Putamen (tissue), 1 donor: ENCODE data around the gene APOC1.
"Not testable (repeated sequence)": the region's sequence is repeated elsewhere in the genome, so short reads cannot be mapped to it uniquely, and the experiment has no call there.

ENCODE experiments used
- DNase-seq: peaks from one replicate; pipeline ENCODE4 v3.0.0-alpha.2; 2016; ENCODE audit warnings: low spot score

APOC1 gene

DNA sequence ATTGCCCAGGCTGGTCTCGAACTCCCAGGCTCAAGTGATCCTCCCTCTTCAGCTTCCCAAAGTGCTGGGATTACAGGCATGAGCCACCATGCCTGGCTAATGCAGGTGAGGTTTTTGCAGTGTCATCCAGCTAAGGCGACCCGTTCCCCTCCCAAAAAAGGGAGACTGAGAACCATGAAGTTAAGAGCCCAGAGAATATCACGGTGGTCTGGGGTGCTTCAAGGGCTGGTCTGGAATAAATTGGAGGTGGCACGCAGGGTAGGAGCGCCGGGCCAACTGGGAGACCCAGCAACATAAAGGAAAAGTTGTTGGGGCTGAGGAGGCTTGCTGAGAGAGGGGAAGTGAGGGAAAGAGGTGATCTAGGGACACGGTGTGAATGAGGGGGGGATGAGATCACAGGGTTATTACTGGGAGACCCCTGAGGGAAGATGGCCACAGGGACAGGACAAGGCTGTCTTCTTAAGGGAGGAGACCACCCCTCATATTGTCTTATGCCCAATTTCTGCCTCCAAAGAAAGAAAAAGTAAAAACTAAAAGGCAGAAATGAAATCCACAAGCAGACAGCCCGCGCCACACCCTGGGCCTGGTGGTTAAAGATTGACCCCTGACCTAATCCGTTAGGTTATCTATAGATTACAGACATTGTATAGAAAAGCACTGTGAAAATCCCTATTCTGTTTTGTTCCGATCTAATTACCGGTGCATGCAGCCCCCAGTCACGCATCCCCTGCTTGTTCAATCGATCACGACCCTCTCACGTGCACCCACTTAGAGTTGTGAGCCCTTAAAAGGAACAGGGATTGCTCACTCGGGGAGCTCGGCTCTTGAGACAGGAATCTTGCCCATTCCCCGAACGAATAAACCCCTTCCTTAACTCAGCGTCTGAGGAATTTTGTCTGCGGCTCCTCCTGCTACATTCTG, 636 bp upstream of the APOC1 start:
- DNase-seq = not testable (repeated sequence)

DNA sequence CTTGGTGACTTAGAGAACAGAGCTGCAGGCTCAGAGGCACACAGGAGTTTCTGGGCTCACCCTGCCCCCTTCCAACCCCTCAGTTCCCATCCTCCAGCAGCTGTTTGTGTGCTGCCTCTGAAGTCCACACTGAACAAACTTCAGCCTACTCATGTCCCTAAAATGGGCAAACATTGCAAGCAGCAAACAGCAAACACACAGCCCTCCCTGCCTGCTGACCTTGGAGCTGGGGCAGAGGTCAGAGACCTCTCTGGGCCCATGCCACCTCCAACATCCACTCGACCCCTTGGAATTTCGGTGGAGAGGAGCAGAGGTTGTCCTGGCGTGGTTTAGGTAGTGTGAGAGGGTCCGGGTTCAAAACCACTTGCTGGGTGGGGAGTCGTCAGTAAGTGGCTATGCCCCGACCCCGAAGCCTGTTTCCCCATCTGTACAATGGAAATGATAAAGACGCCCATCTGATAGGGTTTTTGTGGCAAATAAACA, 9.9 kb downstream of the APOC1 start:
- DNase-seq = no peak

DNA sequence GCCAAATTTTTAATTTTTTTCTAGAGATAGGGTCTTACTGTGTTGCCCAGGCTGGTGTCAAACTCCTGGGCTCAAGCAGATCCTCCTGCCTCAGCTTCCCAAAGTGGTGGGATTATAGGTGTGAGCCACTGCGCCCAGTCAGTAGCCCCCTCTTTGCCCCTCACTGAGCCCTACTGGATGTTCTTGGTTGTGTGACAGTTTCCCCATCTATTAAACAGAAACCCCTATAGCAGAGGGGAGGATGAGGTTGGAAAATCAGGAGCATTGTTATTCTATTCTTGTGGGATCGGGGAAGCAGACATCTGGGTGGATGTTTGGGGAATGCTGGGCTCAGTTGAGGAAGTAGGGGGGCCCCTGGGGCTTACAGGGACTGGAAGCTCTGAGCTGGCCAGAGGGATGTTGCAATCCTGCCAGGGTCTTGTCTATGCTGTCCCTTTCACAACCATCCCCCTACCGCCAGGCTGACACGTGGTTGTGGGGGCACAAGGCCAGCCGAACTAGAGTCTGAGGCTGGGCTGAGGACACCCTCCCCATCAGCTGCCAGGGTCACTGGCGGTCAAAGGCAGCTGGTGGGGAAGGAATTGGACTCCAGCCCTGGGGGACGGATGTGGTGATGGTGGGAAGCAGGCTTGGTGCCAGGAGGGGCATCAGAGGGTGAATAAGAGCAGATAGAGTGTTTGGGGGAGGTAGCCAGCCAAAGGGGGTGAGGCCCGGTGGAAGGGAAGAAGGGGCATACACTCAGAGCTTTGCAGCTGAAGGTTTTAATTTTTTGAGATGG, 10.9 kb downstream of the APOC1 start:
- DNase-seq = peak; percentile 88

GRCh38 chr19:44926245-44927077, 12.1 kb downstream of the APOC1 start:
- DNase-seq = not testable (repeated sequence)

GRCh38 chr19:44927746-44928145, 13.3 kb downstream of the APOC1 start:
- no peak for DNase-seq

DNA sequence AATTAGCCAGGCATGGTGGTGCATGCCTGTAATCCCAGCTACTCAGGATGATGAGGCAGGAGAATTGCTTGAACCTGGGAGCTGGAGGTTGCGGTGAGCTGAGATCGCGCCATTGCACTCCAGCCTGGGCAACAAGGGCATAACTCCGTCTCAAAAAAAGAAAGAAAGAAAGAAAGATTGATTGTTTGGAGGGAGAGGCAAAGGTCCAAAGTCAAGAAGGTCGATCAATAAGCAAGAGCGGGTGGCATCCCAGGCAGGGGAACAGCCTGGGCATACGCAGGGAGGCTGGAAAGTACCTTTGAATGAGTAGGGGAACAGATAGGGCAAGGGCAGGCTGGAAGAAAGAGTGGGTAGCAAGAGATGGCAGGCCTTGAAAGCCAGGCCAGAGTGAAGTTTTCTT, 15.7 kb downstream of the APOC1 start:
- no peak for DNase-seq

GRCh38 chr19:44931541-44931940, 17.1 kb downstream of the APOC1 start:
- DNase-seq = no peak

- DNase-seq = no peak
These were observed 25.3 kb downstream of the APOC1 start for GRCh38 chr19:44939668-44940067.

DNA sequence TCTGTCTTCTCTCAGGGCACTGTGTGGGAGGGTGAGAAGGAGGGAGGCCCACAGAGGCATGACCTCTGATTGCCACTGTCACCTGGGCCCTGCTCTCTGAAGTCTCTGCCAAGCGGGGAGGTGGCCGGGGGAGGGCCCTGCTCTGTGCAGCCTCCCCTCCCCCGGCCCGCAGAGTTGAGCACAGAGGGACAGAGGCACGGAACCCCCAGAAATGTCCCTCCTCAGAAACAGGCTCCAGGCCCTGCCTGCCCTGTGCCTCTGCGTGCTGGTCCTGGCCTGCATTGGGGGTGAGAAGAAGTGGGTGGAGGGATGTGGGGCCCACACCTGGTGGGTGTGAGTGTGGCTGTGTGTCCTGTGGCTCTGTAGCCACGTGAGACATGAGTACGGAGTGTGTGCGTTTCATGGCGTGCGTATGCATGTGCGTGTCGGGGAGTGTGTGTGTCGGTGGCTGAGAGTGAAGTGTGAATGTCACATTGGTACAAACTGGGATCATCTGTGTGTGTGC, 27.7 kb downstream of the APOC1 start, which contains the start of gene APOC4:
Gene APOC4 (plus strand): TSS at position 171 of the 505 bp plus-strand sequence. CDS start 41 bp downstream, at position 212.
- no peak for DNase-seq

- peak; percentile 51 for DNase-seq
These were observed 29.4 kb downstream of the APOC1 start for GRCh38 chr19:44943801-44944249.

DNA sequence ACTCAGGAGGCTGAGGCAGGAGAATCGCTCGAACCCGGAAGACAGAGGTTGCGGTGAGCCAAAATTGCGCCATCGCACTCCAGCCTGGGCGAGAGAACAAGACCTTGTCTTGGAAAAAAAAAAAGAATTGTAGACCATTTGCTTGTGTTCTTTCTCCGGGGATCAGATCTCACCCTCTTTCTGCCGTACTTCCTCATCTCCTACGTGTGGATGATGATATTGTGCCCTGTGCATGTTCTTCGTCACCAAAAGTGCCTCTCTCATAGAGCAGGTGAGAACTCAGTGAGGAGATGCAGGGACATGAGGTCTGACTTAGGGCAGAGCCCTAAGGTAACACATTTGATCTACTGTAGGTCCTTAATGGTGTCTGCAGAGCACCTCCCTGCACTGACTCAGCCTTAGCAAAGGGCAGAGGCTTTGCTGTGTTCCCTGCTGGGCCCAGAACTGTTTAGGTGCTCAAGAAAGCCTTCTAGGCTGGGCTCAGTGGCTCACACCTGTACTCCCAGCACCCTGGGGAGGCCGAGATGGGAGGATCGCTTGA, 32.7 kb downstream of the APOC1 start:
- DNase-seq = no peak

DNA sequence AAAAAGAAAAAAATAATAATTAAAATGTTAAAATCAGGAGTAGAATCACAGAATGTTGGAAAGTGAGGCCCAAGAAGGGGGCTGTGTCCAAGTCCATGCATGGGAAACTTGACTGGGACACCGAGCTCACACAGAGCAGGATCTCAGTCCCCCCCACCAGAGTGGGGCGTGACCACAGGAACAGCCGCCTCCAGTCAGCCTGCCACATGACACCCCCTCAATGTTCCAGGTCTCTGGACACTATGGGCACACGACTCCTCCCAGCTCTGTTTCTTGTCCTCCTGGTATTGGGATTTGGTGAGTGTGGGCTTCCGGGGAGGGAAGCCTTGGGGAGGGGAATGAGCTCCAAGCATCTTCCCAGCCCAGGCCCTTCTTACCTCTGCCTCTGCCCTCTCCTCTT, 33.8 kb downstream of the APOC1 start:
- no peak for DNase-seq

DNA sequence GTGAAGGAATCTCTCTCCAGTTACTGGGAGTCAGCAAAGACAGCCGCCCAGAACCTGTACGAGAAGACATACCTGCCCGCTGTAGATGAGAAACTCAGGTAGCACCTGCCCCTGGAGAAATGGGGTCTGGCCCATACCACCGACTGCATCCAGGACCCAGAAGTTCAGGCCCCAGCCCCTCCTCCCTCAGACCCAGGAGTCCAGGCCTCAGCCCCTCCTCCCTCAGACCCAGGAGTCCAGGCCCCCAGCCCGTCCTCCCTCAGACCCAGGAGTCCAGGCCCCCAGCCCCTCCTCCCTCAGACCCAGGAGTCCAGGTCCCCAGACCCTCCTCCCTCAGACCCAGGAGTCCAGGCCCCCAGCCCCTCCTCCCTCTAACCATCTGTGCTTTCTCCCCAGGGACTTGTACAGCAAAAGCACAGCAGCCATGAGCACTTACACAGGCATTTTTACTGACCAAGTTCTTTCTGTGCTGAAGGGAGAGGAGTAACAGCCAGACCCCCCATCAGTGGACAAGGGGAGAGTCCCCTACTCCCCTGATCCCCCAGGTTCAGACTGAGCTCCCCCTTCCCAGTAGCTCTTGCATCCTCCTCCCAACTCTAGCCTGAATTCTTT, 34.5 kb downstream of the APOC1 start:
- DNase-seq = no peak

DNA sequence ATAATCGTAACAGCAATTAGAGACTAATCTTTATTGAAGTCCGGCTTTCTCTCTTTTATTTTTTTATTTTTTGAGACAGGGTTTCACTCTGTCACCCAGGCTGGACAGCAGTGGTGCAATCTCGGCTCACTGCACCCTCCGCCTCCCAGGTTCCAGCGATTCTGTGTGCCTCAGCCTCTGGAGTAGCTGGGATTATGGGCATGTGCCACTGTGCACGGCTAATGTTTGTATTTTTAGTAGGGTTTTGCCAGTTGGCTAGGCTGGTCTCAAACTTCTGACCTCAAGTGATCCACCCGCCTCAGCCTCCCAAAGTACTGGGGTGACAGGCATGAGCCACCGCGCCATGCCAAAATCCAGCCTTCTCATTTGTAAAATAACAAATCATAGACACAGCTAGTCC, 35.1 kb downstream of the APOC1 start:
- DNase-seq = no peak

DNA sequence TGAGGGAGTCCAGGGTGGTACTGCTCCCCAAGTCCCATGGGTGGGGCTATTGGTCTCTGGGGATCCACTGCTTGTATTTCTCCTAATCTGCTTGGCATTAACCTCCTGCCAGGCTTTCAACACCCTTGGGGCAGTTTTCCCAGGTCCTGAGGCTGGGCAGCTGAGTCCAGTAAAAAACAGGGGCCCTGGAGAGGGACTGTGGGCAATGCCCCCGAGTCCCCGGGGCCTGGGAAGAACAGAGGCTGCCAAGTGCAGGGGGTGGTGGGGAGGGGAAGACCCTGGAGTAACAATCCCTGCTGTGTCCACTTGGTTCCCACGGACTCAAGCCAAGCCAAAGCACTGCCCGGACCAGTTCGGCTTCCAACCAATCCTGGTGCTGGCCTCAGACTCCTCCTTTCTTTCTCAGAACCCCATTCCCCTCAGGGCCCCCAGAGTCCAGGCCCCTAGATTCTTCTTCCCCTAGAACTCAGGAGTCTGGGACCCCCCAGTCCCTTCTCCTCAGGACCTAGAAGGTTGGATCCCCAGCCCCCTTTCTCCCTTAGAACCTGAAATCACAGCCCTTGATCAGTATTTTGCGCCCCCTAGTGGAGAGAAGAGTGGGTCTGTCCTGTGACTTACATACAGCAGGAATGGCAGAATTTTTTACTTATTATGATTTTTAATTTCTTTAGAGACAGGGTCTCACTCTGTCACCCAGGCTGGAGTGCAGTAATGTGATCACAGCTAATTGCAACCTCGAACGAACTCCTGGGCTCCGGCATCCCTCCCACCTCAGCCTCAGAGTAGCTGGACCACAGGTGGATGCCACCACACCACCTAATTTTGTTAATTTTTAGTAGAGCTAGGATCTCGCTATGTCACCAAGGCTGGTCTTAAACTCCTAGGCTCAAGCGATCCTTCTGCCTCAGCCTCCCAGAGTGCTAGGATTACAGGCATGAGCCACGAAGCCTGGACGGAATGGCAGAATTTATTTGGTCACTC, 37.1 kb downstream of the APOC1 start:
- DNase-seq = peak; percentile 83

- DNase-seq = no peak
These were observed 39.9 kb downstream of the APOC1 start for GRCh38 chr19:44954278-44954648.

DNA sequence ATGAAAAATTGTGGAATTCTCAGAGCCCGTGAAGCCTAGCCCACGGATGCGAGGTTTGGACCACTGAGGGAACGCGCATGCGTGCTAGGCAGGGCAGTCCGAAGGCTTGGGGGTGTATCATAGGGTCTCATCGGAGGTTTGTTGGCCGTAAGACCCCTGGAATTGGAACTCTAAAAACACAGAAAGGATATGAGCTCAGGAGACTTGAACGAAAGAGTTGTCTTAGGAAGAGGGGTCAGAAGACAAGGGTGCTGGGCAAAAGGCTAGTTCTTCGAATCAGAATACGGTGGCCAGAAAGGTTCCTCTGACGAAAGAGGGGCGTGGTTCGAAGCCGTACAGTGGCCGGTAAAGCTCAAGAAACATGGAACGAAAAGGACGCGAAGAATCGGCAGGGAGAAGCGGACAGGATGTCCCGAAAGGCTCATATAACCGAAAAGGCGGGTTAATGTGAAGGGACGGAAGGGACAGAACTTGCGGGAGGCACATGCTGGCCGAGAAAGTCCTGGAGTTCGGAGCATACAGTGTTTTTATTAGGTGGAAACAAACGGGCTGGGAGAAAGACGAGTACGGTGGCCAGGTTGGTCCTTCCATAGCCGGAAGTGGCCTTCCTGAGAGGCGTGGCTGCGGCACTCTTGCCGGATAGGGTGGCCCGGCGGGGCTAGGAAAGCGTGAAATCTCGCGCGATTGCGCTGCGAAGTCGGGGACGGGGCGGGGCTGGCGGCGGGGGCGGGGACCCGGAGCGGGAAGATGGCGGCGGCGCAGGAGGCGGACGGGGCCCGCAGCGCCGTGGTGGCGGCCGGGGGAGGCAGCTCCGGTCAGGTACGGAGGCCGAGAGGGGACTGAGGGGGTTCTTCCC, 40.5 kb downstream of the APOC1 start, which contains the start of gene CLPTM1:
Gene CLPTM1 (plus strand): TSS at position 732 of the 856 bp plus-strand sequence. CDS start 16 bp downstream, at position 748.
- DNase-seq = peak; percentile 96
